K562 (cell line): Measurements from ENCODE around the gene KCNS1. TPM values are rescaled to one million over a fixed set of nuclear protein-coding genes. Genes with fewer than 3 reads are reported as not detected.

ENCODE experiments used
- ADNP ChIP-seq: fragments of 200-800 bp; sonication (Bioruptor generic); IDR thresholded peaks from 2 replicates; pipeline ENCODE4 v1.6.1; 2016; ENCODE audit warnings: missing genetic modification characterization, missing compliant biosample characterization
- AFF1 ChIP-seq, 2 experiments: fragments of 450-650 bp; IDR thresholded peaks; 2 replicates each; pipeline ENCODE4 v1.6.1; 2018; ENCODE audit warnings: mild to moderate bottlenecking in 2 of 2, low read depth in 1 of 2; ENCODE audit not compliant: partially characterized antibody in 2 of 2
- BRD9 ChIP-seq: fragments of 450-650 bp; IDR thresholded peaks from 2 replicates; pipeline ENCODE4 v1.6.1; 2018; ENCODE audit warnings: low read depth; ENCODE audit not compliant: partially characterized antibody
- BRF1 ChIP-seq: IDR thresholded peaks from 3 replicates; pipeline ENCODE4 v1.6.1; 2011; ENCODE audit warnings: borderline replicate concordance, mild to moderate bottlenecking; ENCODE audit not compliant: insufficient read length; ENCODE audit errors: extremely low read depth
- CREM ChIP-seq: IDR thresholded peaks from 2 replicates; pipeline ENCODE4 v1.6.1; 2014; ENCODE audit warnings: antibody characterized with exemption, low read depth
- DIDO1 ChIP-seq: fragments of 450-650 bp; IDR thresholded peaks from 2 replicates; pipeline ENCODE4 v1.6.1; 2016; ENCODE audit warnings: low read depth, missing biosample characterization, missing genetic modification characterization
- E2F3 ChIP-seq: fragments of 250-450 bp; sonication (Bioruptor Pico); IDR thresholded peaks from 2 replicates; pipeline ENCODE4 v1.4.0; 2020; ENCODE audit warnings: mild to moderate bottlenecking
- FOSL1 ChIP-seq: fragments of 200-800 bp; sonication (Bioruptor generic); conservative IDR thresholded peaks from 2 replicates; pipeline ENCODE4 v1.6.1; 2016; ENCODE audit warnings: missing genetic modification characterization, missing compliant biosample characterization
- GATAD2B ChIP-seq: fragments of 450-650 bp; IDR thresholded peaks from 2 replicates; pipeline ENCODE4 v1.6.1; 2017; ENCODE audit warnings: mild to moderate bottlenecking, borderline replicate concordance
- HDAC3 ChIP-seq: fragments of 450-650 bp; IDR thresholded peaks from 2 replicates; pipeline ENCODE4 v1.6.1; 2018; ENCODE audit warnings: borderline replicate concordance, mild to moderate bottlenecking, moderate library complexity; ENCODE audit not compliant: partially characterized antibody
- JUN ChIP-seq, 2 experiments: sonication (generic) in 1 of 2; formaldehyde crosslinking in 1 of 2; IDR thresholded peaks; 2 replicates each; pipeline versions ENCODE4 v1.6.1 to v1.8.0; 2012 to 2022; ENCODE audit warnings: borderline replicate concordance in 2 of 2, mild to moderate bottlenecking in 2 of 2, improper control_type of control experiment in 1 of 2, low read depth in 1 of 2, low read length in 1 of 2, missing genetic modification reagents in 1 of 2
- MAFG ChIP-seq: fragments of 450-650 bp; conservative IDR thresholded peaks from 2 replicates; pipeline ENCODE4 v1.6.1; 2016; ENCODE audit warnings: missing genetic modification characterization, missing compliant biosample characterization
- MBD2 ChIP-seq: sonication (generic); IDR thresholded peaks from 2 replicates; pipeline ENCODE4 v1.6.1; 2016; ENCODE audit warnings: low read depth, borderline replicate concordance
- MLX ChIP-seq, 2 experiments: fragments of 450-650 bp in 1 of 2; sonication (generic) in 1 of 2; formaldehyde crosslinking; conservative IDR thresholded peaks; 2 replicates each; pipeline versions ENCODE4 v1.4.0 to v1.8.1; 2020 to 2022; ENCODE audit warnings: mild to moderate bottlenecking in 1 of 2, missing genetic modification reagents in 1 of 2
- NFE2 ChIP-seq: IDR thresholded peaks from 2 replicates; pipeline ENCODE4 v1.6.1; 2014; ENCODE audit warnings: antibody characterized with exemption, low read depth
- NFE2L1 ChIP-seq: fragments of 450-650 bp; IDR thresholded peaks from 2 replicates; pipeline ENCODE4 v1.6.1; 2016; ENCODE audit warnings: missing genetic modification characterization, low read depth, mild to moderate bottlenecking, missing compliant biosample characterization, moderate library complexity, borderline replicate concordance
- NONO ChIP-seq, 2 experiments: fragments of 200-400 bp in 1 of 2; fragments of 450-650 bp in 1 of 2; formaldehyde crosslinking in 1 of 2; IDR thresholded peaks; 2 replicates each; pipeline ENCODE4 v1.6.1; 2017; ENCODE audit warnings: low read depth in 2 of 2, mild to moderate bottlenecking in 2 of 2, moderate library complexity in 2 of 2, low read length in 1 of 2
- POLR2A ChIP-seq: fragments of 450-650 bp; conservative IDR thresholded peaks from 2 replicates; pipeline ENCODE4 v1.6.1; 2016
- SOX6 ChIP-seq: fragments of 450-650 bp; IDR thresholded peaks from 2 replicates; pipeline ENCODE4 v1.6.1; 2014; ENCODE audit warnings: mild to moderate bottlenecking
- SRSF7 ChIP-seq: fragments of 200-400 bp; formaldehyde crosslinking; optimal IDR thresholded peaks from 2 replicates; pipeline ENCODE3; 2017; ENCODE audit warnings: mild to moderate bottlenecking, low read depth, low read length
- XRCC3 ChIP-seq: fragments of 450-650 bp; IDR thresholded peaks from 2 replicates; pipeline ENCODE4 v1.6.1; 2017; ENCODE audit warnings: mild to moderate bottlenecking, moderate library complexity
- ZNF436 ChIP-seq: fragments of 250-450, 450-650 bp; sonication (Bioruptor Pico); formaldehyde crosslinking; IDR thresholded peaks from 2 replicates; pipeline ENCODE4 v1.7.0; 2020; ENCODE audit warnings: mild to moderate bottlenecking
- ZNF512 ChIP-seq: IDR thresholded peaks from 2 replicates; pipeline ENCODE4 v1.6.1; 2016; ENCODE audit warnings: missing genetic modification characterization, missing compliant biosample characterization
- polyA plus RNA-seq, 8 experiments: library from polyadenylated mRNA; depleted of rRNA in 4 of 8; stranded (reverse) in 5 of 8; unstranded in 3 of 8; fragments of >200 nt; fragmentation: Nextera tagmentation in 2 of 8; fragmentation: Illumina TruSeq in 1 of 8; extraction: Ambion mirVana in 2 of 8; extraction: Trizol in 1 of 8; gene quantifications; 2 replicates each; pipeline versions ENCODE4 v1.2.1 to v1.2.3, GENCODE V29; 2011 to 2014; ENCODE audit warnings: inconsistent platforms in 1 of 8, missing spikeins in 1 of 8
- total RNA-seq, 7 experiments: library from RNA; depleted of rRNA in 6 of 7; stranded (reverse); fragments of >200 nt in 6 of 7; fragmentation: Illumina TruSeq in 2 of 7; extraction: Trizol in 2 of 7; gene quantifications; 2 replicates each; pipeline versions ENCODE4 v1.2.1 to v1.2.3, GENCODE V29; 2011 to 2021; ENCODE audit warnings: low replicate concordance in 1 of 7

KCNS1 gene
- total and polyA plus RNA-seq, 9 of the 15 experiments (the other 6 are each of a cell fraction or from before 2014, with no cell fraction given): not detected

- TF ChIP-seq NFE2 (peak; percentile 74), HDAC3 (peak; percentile 55), NONO (IDR thresholded peaks at IDR 0.05; ENCODE audit: low read depth in 2 of 2, low read length in 1 of 2) (no peak; a peak in 1 of 4 replicates), JUN (IDR thresholded peaks at IDR 0.05; ENCODE audit: borderline replicate concordance, low read depth, low read length) (peak; percentile 95), JUN (CRISPR knock-in tag; IDR thresholded peaks at IDR 0.05; ENCODE audit: borderline replicate concordance) (no peak), CREM (peak; percentile 49; the same call in 1 of the 2 replicates), DIDO1 (tag) (no peak), NFE2L1 (tag) (no peak), AFF1 (IDR thresholded peaks at IDR 0.05; ENCODE audit: low read depth in 1 of 2, partially characterized antibody in 2 of 2) (peak in 1 of 2 experiments; percentile 20), ZNF436 (CRISPR knock-in tag) (no peak), GATAD2B (peak; percentile 36; the same call in 1 of the 2 replicates), SOX6 (peak; percentile 97), MBD2 (no peak), E2F3 (CRISPR knock-in tag) (no peak), POLR2A (no peak), BRD9 (no peak), MLX (CRISPR knock-in tag; conservative IDR thresholded peaks at IDR 0.05) (no peak), ZNF512 (no peak), SRSF7 (no peak), ADNP (tag) (peak; percentile 63), FOSL1 (tag) (peak; percentile 97), MAFG (tag) (0 out of 2 replicates have a peak, but pooled peaks have one; percentile 66), BRF1 (no peak), XRCC3 (no peak)
Observed at GRCh38 chr20:45070932-45071632, 29.8 kb downstream of the KCNS1 start (continued).
